Sigmoid colon (tissue), 3 donors: ENCODE measurements around the gene OAS3.

Source experiments
- CTCF ChIP-seq, 4 experiments: fragments of 450-650 bp in 3 of 4; fragments of 200-600 bp in 1 of 4; IDR thresholded peaks; one replicate each; pipeline ENCODE4 v1.5.1; 2016 to 2019; ENCODE audit warnings: antibody characterized with exemption in 4 of 4, mild to moderate bottlenecking in 3 of 4, moderate library complexity in 2 of 4
- POLR2A ChIP-seq, 2 donors: fragments of 450-650 bp; IDR thresholded peaks; one replicate each; pipeline ENCODE4 v1.6.1; 2016; ENCODE audit warnings: antibody characterized with exemption in 2 of 2, mild to moderate bottlenecking in 2 of 2, moderate library complexity in 2 of 2

GRCh38 chr12:112946236-112947000 lies 8.1 kb downstream of the OAS3 start:
- TF ChIP-seq CTCF (IDR thresholded peaks at IDR 0.05) (no peak), POLR2A (IDR thresholded peaks at IDR 0.05) (no peak)
